GM21447 (cell line): ENCODE data around the gene ZNF606.
"Not testable (repeated sequence)": the region's sequence is repeated elsewhere in the genome, so short reads cannot be mapped to it uniquely, and the experiment has no call there.

ENCODE experiments used
- ATAC-seq: cut with Tn5 transposase; IDR thresholded peaks from one replicate; pipeline ENCODE4 v1.9.1; 2021; ENCODE audit not compliant: unreplicated experiment

ZNF606 gene

GRCh38 chr19:58010507-58010906 lies 7.9 kb upstream of the ZNF606 start:
- no peak for ATAC-seq

- no peak for ATAC-seq
Measured at GRCh38 chr19:58009666-58010301, 7.2 kb upstream of the ZNF606 start.

DNA sequence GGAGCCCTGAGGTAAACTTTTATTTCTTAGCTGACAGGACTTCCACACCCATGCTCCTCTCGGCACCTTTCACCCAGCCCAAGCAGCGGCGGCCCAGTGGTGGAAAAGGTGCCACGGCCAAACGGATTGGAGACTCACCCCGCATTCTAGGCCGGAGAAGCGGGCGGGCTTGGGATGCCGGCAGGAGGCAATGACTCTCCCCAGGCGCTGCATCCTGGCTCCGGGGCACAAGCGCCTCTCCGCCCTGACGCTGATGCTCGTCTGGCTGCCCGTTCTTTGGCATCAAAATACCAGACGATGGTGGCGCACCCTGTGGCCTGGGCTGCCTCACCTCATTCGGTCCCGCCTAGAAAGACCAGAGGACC lies 6.7 kb upstream of the ZNF606 start:
- no peak for ATAC-seq

- not testable (repeated sequence) for ATAC-seq
Measured at GRCh38 chr19:58008877-58009276, 6.3 kb upstream of the ZNF606 start.

DNA sequence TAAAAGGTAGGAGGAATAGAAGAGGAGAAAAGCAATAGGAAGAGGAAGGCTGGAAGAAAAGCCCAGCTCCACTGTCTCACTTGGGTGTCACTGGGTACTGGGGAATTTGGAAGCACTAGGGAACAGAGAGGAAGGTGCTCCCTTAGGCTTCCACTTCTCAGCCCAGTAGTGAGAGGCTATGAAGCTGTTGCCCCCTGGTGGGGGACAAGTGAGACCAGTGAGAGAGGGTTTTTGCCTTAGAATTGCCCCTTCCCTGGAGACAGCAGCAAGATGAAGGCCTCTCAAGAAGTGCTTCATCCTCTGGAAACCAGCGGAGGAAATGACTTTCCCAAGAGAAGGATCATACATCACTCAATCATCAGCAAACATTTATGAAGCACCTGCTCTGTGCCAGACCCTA lies 4.7 kb upstream of the ZNF606 start:
- no peak for ATAC-seq

GRCh38 chr19:58003174-58003828 lies 681 bp upstream of the ZNF606 start:
- ATAC-seq, result no peak

- no peak for ATAC-seq
Measured at GRCh38 chr19:58001895-58002369, 688 bp downstream of the ZNF606 start.

GRCh38 chr19:58000677-58001076 lies 1.9 kb downstream of the ZNF606 start:
- no peak for ATAC-seq

- ATAC-seq, result no peak
Measured at GRCh38 chr19:57992841-57993240, 9.8 kb downstream of the ZNF606 start.

GRCh38 chr19:57978586-57979289 lies 23.9 kb downstream of the ZNF606 start:
- ATAC-seq, result no peak

GRCh38 chr19:57974434-57974833 lies 28.2 kb downstream of the ZNF606 start, which contains the start of gene C19orf18:
TSS of gene C19orf18 (minus strand) at chr19:57974534. CDS start at chr19:57974432, 102 bp downstream.
- no peak for ATAC-seq

GRCh38 chr19:57964761-57965160 lies 37.9 kb downstream of the ZNF606 start:
- ATAC-seq, result no peak

DNA sequence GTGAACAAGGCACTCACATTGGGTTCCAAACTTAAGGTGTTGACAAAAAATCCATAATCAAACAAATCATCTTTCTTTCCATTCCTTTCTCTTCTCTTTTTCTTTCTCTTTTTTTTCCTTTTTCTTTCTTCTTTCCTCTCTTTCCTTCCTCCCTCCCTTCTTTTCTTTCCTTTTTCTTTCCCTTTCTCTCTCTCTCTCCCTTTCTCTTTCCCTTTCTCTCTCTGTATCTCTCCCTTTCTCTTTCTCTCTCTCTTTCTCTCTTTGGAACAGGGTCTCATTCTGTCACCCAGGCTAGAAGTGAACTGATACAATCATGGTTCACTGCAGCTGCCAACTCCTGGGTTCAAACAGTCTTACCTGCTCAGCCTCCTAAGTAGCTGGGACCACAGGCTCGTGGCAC lies 40.8 kb downstream of the ZNF606 start:
- ATAC-seq, result no peak

- no peak for ATAC-seq
Measured at GRCh38 chr19:57954996-57955395, 47.6 kb downstream of the ZNF606 start.

DNA sequence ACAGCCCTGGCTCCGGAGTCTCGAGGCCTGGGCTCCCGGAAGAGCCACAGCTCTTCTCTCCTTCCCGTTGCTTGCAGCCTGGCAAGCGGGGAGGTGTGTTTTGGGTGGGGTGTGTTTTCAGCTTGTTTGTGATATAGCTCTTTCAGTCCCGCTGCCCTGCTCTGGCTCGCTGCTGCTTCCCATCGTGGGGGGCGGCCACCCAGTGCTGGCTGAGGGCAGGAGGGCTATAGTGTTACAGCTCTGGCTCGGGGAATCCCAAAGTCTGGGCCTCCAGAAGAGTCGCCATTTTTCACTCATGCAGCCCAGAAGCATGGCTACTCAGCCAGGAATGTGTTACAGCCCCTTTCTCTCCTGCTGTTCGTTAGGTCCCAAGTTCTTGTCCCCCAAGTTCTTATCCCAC lies 52.9 kb downstream of the ZNF606 start:
- ATAC-seq, result no peak

- ATAC-seq, result no peak
Measured at GRCh38 chr19:57949296-57949695, 53.3 kb downstream of the ZNF606 start.

DNA sequence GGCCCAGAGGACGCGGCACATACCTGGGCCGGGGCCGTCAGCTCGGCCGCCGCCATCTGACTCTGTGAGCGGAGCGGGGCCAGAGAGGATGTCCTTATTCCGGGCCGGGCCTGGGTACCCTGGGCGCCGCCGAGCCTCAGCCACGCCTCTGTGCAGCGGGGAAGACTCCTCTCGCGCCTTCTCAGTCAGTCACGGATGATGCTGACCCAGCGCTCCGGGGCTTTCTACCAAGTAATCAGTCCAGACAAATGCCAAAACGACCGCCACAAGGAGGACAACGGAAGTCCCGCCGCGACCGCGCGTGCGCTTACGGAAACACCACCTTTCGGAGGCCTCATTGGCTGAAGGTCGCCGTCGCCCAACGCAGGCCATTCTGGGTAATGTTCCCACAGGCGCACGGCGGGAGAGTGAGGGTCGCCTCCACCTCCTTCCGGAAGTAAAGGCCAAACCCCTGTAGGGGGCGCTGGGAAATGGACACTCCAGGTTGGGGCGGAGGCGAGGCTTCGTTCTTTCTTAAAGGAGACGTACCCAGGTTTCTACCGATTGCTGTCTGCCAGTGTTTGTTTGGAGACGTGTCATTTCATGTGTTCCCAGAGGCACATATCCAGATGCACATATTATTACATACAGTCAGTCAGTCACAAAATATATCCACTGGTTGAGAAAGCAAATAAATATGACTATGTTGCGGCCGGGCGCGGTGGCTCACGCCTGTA lies 55.0 kb downstream of the ZNF606 start, which contains the start of gene ZNF256:
TSS of gene ZNF256 (minus strand) at position 288 of the 716 bp plus-strand sequence. CDS start at position 56, 232 bp downstream.
- ATAC-seq, result peak; percentile 90

DNA sequence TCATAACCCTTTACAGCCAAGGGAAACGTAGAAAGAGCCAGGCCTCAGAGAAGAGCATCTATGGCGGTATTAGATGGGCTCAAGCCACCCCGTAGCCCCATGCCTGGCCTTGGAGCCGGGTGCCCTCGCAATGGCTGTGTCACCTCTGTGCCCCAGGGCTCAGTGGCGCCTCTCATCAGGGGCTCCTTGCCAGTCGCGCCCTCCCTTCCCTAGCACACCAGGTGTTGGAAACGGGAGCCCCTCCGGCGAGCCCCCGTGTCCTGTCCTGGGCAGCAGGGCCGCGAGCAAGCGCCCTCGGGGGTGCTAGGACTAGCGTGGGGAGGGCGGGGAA lies 55.6 kb downstream of the ZNF606 start:
- no peak for ATAC-seq

DNA sequence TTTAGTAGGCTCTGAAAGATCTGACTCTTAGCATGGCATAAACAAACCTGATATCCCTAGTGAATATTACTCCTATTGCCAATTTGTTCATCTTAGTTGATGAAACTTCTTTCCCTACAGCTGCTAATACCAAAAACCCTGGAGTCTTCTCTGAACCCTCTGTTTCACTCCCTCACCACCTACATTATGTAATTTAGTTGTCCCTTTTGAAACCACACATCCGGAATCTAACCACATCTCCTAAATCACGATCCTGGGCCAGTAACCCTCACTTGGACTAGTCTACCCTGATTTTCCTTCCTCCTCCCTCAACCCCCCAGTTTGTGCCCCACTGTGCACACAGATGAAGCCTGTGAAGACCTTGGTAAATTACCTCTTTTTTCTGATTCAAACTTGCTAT lies 56.3 kb downstream of the ZNF606 start:
- ATAC-seq, result no peak

- ATAC-seq, result no peak
Measured at GRCh38 chr19:57941593-57941992, 61.0 kb downstream of the ZNF606 start.

- no peak for ATAC-seq
Measured at GRCh38 chr19:57935731-57936130, 66.9 kb downstream of the ZNF606 start.
